Mucosa of rectum (tissue), 2 donors: ENCODE measurements around the gene HERC6.
"Not testable (repeated sequence)": the region's sequence is repeated elsewhere in the genome, so short reads cannot be mapped to it uniquely, and the experiment has no call there.

Experiments used
- H3K27ac ChIP-seq, 2 donors: one replicate each; pipeline ENCODE4 v1.7.0; 2013; ENCODE audit warnings: inconsistent platforms in 2 of 2, low read depth in 2 of 2, low read length in 2 of 2
- H3K27me3 ChIP-seq, 2 donors: one replicate each; pipeline ENCODE4 v1.7.0; 2013; ENCODE audit warnings: low read length in 2 of 2; ENCODE audit not compliant: control insufficient read depth in 2 of 2, insufficient read depth in 2 of 2
- H3K36me3 ChIP-seq, 2 donors: one replicate each; pipeline ENCODE4 v1.7.0; 2013; ENCODE audit warnings: low read length in 2 of 2; ENCODE audit not compliant: control insufficient read depth in 2 of 2, insufficient read depth in 2 of 2
- H3K4me1 ChIP-seq, 2 donors: one replicate each; pipeline ENCODE4 v1.7.0; 2013; ENCODE audit warnings: low read length in 2 of 2, mild to moderate bottlenecking in 1 of 2; ENCODE audit not compliant: control insufficient read depth in 2 of 2, insufficient read depth in 2 of 2
- H3K4me3 ChIP-seq, 2 donors: one replicate each; pipeline ENCODE4 v1.7.0; 2013; ENCODE audit warnings: low read length in 2 of 2
- H3K9ac ChIP-seq, 2 donors: one replicate each; pipeline ENCODE4 v1.7.0; 2013; ENCODE audit warnings: low read length in 2 of 2, low read depth in 1 of 2, mild to moderate bottlenecking in 1 of 2
- H3K9me3 ChIP-seq, 2 donors: one replicate each; pipeline ENCODE4 v1.7.0; 2013; ENCODE audit warnings: low read length in 2 of 2; ENCODE audit not compliant: control insufficient read depth in 2 of 2
- donor health status: healthy.
- donor health status: Normal muscosa, but diverticular disease.

HERC6 gene

GRCh38 chr4:88441696-88442095, 63.0 kb downstream of the HERC6 start:
- H3K36me3 ChIP-seq = peaks cover 0 to 3% of the 10 kb centered on the region in 2 donors
- H3K9ac ChIP-seq = no peak overlapping the region
- H3K4me3 ChIP-seq = no peak overlapping the region
- no peaks in the 10 kb centered on the region for H3K4me1 ChIP-seq
- no peaks in the 10 kb centered on the region for H3K9me3 ChIP-seq
- H3K27ac ChIP-seq = no peak overlapping the region
- H3K27me3 ChIP-seq = no peaks in the 10 kb centered on the region

DNA sequence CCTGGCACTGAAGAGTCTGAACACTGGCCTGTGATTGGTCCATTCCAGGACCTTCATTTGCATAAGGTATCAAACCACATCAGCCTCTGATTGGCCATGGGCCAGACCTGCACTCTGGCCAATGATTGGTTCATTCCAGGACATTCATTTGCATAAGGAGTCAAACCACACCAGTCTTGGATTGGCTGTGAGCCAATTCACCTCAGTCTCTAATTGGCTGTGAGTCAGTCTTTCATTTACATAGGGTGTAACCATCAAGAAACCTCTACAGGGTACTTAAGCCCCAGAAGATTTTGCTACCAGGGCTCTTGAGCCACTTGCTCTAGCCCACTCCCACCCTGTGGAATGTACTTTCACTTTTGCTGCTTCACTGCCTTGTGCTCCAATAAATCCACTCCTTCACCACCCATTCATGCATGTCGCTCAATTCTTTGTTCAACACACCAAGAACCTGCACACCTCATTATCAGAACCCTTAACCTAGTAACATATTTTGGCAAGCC, 64.1 kb downstream of the HERC6 start:
- H3K27me3 ChIP-seq = no peaks in the 10 kb centered on the region
- no peaks in the 10 kb centered on the region for H3K4me1 ChIP-seq
- H3K9me3 ChIP-seq = no peaks in the 10 kb centered on the region
- peaks cover 0 to 3% of the 10 kb centered on the region in 2 donors for H3K36me3 ChIP-seq
- no peak overlapping the region for H3K4me3 ChIP-seq
- H3K27ac ChIP-seq = no peak overlapping the region
- H3K9ac ChIP-seq = no peak overlapping the region

DNA sequence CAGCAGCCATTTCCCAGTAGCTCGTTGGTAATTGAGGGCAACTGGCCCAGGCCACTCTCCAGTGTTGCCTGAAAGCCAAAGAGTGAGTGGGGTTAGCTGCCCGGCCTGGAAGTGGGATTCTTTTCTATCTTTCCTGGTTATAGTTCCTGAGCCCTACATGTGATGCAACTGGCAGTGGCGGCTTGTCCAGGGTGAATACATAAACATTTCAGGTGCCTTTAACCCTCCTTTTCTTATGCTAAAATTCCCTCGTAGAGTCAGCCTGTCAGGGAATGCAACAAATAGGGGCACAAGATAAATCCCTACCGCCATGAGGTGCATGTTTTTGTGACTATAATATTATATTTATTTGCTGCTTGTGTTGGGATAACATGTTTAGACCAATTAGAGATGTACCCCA, 64.8 kb downstream of the HERC6 start:
- Histone ChIP-seq H3K27me3 (no peaks in the 10 kb centered on the region), H3K36me3 (peaks cover 0 to 3% of the 10 kb centered on the region in 2 donors), H3K27ac (no peak overlapping the region), H3K4me3 (no peak overlapping the region), H3K9ac (no peak overlapping the region), H3K9me3 (no peaks in the 10 kb centered on the region), H3K4me1 (no peaks in the 10 kb centered on the region)

DNA sequence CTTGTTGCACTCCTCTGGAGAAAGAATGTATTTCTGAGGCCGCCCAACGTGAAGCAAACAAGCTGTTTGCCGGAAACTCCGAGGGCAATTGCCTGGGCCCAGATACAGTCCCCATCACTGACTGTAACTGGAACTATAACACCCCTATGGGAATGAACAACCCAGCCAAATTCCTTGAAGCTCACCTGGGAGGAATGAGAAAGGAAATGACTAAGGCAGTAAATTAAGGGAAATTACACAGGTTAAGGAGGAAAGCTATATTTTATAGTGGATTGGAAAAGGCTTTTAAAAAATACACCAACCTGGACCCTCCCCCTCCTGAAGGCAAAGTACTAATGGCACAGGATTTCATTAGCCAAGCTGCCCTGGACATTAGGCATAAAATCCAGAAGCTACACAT, 66.6 kb downstream of the HERC6 start:
- Histone ChIP-seq H3K9me3 (no peaks in the 10 kb centered on the region), H3K27ac (no peak overlapping the region), H3K27me3 (no peaks in the 10 kb centered on the region), H3K4me1 (no peaks in the 10 kb centered on the region), H3K4me3 (no peak overlapping the region), H3K36me3 (peaks cover 0 to 3% of the 10 kb centered on the region in 2 donors), H3K9ac (no peak overlapping the region)

GRCh38 chr4:88446124-88446523, 67.5 kb downstream of the HERC6 start:
- H3K9me3 ChIP-seq = no peaks in the 10 kb centered on the region
- no peaks in the 10 kb centered on the region for H3K27me3 ChIP-seq
- H3K9ac ChIP-seq = no peak overlapping the region
- peaks cover 0 to 3% of the 10 kb centered on the region in 2 donors for H3K36me3 ChIP-seq
- H3K4me3 ChIP-seq = no peak overlapping the region
- no peak overlapping the region for H3K27ac ChIP-seq
- no peaks in the 10 kb centered on the region for H3K4me1 ChIP-seq

DNA sequence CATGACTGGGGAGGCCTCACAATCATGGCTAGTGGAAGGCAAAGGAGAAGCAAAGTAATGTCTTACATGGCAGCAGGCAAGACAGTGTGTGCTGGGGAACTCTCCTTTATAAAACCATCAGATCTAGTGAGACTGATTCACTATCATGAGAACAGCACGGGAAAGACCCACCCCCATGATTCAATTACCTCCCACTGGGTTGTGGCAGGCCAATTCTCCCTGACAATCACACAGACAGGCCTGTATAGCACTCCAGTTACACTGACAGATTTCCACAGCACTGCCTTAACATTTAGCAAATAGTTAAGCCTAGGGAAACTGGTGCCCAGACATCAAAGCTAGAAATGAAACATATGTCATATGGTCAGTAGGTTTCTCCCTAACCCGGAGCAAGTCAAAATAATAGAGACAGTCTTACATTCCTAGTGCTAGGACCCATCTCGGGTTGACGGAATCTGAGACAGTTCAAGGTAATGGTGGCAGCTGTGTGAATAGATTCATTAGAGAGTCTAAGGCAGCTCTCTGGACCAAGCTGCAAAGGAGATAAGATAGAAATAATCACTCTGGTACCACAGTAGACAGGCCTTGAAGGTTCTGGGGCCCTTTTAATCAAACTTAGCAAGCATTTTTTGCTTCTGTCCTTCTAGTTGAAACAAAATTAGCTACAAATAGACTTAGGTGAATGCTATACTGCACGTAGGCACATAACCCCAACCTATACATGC, 68.9 kb downstream of the HERC6 start:
- Histone ChIP-seq H3K27ac (no peak overlapping the region), H3K9ac (no peak overlapping the region), H3K4me3 (no peak overlapping the region), H3K4me1 (no peaks in the 10 kb centered on the region), H3K9me3 (no peaks in the 10 kb centered on the region), H3K27me3 (no peaks in the 10 kb centered on the region), H3K36me3 (no peaks in the 10 kb centered on the region)

DNA sequence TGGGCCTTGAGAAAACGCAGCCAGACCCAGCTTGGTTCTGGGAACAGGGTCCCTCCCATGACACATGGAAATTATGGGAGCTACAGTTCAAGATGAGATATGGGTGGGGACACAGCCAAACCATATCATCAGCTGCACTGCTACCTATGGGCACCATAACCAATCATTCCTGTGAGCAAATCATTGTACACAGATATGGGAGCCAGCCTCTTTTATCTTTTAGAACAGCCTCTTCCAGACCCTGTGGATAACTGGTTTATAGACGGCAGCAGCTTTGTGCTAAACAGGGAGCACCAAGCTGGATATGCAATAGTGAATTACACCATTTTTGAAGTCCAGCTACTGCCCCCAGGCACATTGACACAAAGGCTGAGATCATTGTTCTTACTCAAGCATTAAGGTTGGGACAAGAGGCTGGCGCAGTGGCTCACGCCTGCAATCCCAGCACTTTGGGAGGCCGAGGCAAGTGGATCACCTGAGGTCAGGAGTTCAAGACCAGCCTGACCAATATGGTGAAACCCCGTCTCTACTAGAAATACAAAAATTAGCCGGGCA, 69.6 kb downstream of the HERC6 start:
- H3K36me3 ChIP-seq, H3K4me1 ChIP-seq, H3K4me3 ChIP-seq, H3K9me3 ChIP-seq, H3K27ac ChIP-seq, H3K27me3 ChIP-seq, H3K9ac ChIP-seq: not testable (repeated sequence)

DNA sequence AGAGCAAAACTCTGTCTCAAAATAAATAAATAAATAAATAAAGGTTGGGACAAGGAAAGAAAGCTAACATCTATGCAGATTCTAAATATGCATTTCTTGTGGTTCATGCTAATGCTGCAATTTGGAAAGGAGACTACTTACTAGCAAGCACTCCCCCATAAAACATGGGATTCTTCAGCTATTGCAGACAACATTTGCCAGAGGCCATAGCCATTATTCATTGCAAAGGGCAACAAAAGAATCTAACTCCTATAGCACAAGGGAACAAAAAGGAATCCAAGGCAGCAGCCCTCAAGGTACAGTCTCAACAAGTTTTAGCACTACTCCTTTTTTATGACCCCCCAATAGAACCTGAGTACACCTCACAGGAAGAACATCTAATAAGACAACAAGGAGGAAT, 70.2 kb downstream of the HERC6 start:
- Histone ChIP-seq H3K4me3 (no peak overlapping the region), H3K27ac (no peak overlapping the region), H3K4me1 (no peaks in the 10 kb centered on the region), H3K9ac (no peak overlapping the region), H3K36me3 (no peaks in the 10 kb centered on the region), H3K27me3 (no peaks in the 10 kb centered on the region), H3K9me3 (no peaks in the 10 kb centered on the region)

GRCh38 chr4:88449290-88449689, 70.6 kb downstream of the HERC6 start:
- Histone ChIP-seq H3K27ac (no peak overlapping the region), H3K9me3 (no peaks in the 10 kb centered on the region), H3K4me1 (no peaks in the 10 kb centered on the region), H3K27me3 (no peaks in the 10 kb centered on the region), H3K9ac (no peak overlapping the region), H3K4me3 (no peak overlapping the region), H3K36me3 (no peaks in the 10 kb centered on the region)

- Histone ChIP-seq H3K9ac (no peak overlapping the region), H3K4me1 (no peaks in the 10 kb centered on the region), H3K36me3 (no peaks in the 10 kb centered on the region), H3K4me3 (no peak overlapping the region), H3K9me3 (no peaks in the 10 kb centered on the region), H3K27me3 (no peaks in the 10 kb centered on the region), H3K27ac (no peak overlapping the region)
Observed at GRCh38 chr4:88451205-88451604, 72.6 kb downstream of the HERC6 start.
